ENCODE data around the gene KHSRP.

KHSRP gene, protein sequence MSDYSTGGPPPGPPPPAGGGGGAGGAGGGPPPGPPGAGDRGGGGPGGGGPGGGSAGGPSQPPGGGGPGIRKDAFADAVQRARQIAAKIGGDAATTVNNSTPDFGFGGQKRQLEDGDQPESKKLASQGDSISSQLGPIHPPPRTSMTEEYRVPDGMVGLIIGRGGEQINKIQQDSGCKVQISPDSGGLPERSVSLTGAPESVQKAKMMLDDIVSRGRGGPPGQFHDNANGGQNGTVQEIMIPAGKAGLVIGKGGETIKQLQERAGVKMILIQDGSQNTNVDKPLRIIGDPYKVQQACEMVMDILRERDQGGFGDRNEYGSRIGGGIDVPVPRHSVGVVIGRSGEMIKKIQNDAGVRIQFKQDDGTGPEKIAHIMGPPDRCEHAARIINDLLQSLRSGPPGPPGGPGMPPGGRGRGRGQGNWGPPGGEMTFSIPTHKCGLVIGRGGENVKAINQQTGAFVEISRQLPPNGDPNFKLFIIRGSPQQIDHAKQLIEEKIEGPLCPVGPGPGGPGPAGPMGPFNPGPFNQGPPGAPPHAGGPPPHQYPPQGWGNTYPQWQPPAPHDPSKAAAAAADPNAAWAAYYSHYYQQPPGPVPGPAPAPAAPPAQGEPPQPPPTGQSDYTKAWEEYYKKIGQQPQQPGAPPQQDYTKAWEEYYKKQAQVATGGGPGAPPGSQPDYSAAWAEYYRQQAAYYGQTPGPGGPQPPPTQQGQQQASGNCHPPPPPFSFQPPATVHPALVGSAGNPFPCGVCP

DNA sequence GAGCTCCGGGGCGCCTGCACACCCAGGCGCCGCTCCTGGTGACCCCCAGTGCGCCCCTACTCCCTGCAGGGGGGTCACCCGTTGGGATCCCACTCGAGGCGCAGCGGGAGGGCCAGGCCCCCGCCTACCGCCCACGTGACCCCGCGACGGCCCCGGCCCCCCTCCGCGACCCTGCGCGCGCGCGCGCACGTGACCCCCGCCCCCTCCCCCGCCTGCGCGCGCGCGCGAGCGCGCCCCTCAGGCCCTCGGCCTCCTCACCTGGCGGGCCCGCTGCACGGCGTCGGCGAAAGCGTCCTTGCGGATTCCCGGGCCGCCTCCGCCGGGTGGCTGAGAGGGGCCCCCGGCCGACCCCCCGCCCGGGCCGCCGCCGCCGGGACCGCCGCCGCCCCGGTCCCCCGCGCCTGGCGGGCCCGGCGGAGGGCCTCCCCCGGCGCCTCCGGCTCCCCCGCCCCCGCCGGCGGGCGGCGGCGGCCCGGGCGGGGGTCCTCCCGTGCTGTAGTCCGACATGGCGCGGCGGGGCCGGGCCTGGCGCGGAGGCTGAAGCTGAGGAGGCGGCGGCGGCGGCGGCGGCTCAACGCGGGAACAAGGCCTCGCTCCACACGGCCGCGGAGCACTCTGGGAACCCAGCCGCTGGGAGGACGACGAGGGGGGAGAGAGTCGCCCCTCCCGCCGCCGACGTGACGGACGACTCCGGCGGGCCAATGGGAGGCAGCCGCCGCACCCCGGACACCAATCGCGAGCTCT lies at the start of gene KHSRP:
Gene KHSRP, minus strand, starts transcription at position 617 of the 744 bp plus-strand sequence. Its CDS starts 110 bp downstream, at position 507.
- DNase-seq: no peak

DNA sequence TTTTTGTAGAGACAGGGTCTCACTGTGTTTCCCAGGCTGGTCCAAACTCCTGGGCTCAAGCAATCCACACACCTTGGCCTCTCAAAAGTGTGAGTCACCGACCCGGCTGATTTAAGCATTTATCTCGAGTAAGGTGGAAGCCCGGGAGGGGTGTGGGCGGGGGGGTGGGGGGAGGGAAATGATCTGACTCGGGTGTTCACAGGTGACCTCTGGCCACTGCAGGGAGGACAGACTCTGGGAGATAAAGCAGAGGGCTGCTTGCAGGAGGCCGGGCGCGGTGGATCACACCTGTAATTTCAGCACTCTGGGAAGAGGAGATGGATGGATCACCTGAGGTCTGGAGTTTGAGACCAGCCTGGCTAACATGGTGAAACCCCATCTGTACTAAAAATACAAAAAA lies 49.0 kb upstream of the KHSRP start:
- no peak for DNase-seq

- no peak for DNase-seq
Observed at GRCh38 chr19:6472713-6473112, 48.1 kb upstream of the KHSRP start.

- no peak for DNase-seq
Observed at GRCh38 chr19:6471076-6471475, 46.5 kb upstream of the KHSRP start.

DNA sequence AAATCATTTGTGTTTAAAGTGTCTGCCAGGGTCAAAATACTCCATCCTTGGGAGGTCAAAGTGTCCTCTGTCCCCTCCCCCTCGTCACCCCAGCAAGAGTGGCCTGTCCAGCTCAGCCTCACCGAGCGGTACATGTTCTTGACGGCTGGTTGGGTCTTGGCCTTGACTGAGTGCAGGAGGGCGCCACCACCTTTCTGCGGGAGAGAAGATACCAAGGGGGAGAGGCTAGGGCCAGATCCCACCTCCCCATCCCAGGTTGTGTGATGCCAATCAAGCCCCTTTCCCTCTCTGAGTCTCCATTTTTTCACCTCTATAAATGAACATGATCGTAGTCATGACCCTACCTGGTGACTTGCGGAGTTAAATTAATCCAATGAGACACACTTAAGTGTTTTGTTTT lies 45.6 kb upstream of the KHSRP start:
- no peak for DNase-seq

DNA sequence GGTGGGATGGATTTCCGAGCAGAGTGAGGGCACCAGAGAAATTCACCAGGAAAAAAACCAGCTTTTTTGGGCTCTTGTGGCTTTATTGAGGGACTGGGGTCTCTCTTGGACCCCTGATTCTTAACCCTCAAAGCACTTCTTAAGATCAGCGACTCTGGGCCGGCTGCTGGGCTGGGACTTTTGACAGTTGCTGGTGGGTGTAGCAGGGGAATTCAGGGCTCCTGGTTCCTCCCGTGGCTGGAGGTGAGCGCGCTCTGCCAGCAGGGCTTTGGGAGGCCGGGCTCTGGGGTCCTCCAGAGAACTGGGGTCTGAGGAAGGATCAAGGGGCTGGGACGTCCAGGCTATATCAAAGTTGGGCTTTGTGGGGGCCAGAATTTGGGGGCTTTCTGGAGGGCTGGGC lies 42.8 kb upstream of the KHSRP start:
- no peak for DNase-seq

- no peak for DNase-seq
Observed at GRCh38 chr19:6466526-6467248, 42.1 kb upstream of the KHSRP start.

DNA sequence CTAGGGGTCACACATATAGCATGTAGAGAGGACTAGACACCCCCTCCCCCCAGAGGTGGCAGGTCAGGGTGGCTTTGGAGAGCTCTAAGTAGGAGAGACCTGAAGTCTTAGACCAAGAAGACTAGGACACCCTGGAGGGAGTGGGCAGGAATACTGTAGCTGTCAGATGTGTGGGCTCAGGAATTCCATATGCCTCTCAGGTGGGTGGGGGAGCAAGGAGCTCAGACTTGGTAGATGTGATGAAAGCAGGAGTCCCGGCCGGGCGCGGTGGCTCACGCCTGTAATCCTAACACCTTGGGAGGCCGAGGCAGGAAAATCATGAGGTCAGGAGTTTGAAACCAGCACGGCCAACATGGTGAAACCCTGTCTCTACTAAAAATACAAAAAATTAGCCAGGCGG lies 41.1 kb upstream of the KHSRP start:
- no peak for DNase-seq

- no peak for DNase-seq
Observed at GRCh38 chr19:6465006-6465405, 40.4 kb upstream of the KHSRP start.

DNA sequence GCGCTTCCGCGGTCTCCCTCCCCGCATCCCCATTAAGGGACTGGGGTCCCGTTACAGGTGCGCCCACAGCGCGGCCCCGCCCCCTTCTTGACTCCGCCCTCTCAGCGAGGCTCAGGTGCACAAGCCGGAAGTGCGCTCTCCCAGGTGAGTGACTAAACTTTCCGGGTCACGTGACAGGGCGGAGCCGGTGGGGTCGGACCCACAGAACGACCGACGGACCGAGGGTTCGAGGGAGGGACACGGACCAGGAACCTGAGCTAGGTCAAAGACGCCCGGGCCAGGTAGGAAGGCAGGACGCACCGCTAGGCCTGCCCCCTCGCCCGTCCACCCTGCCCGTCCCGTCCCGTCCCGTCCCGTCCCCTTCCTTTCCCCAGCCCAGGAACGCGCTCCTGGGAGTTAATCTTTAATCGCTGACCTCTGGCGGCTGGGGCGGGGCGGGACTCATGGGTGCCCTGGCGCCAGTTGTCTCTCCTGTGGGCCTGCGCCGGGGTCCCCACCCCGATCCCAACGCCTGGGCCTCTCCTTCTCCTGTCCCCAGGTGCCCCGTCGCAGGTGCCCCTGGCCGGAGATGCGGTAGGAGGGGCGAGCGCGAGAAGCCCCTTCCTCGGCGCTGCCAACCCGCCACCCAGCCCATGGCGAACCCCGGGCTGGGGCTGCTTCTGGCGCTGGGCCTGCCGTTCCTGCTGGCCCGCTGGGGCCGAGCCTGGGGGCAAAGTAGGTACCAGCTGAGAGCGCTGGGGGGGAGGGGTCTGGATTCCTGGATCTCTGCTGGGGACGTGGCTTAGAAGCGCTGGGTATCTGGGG lies 39.7 kb upstream of the KHSRP start, which contains the start of gene CRB3:
Gene CRB3, plus strand, starts transcription at position 202 of the 804 bp plus-strand sequence. Its CDS starts 431 bp downstream, at position 633.
- DNase-seq: peak in 2 of 4 experiments; percentile 23 to 60

DNA sequence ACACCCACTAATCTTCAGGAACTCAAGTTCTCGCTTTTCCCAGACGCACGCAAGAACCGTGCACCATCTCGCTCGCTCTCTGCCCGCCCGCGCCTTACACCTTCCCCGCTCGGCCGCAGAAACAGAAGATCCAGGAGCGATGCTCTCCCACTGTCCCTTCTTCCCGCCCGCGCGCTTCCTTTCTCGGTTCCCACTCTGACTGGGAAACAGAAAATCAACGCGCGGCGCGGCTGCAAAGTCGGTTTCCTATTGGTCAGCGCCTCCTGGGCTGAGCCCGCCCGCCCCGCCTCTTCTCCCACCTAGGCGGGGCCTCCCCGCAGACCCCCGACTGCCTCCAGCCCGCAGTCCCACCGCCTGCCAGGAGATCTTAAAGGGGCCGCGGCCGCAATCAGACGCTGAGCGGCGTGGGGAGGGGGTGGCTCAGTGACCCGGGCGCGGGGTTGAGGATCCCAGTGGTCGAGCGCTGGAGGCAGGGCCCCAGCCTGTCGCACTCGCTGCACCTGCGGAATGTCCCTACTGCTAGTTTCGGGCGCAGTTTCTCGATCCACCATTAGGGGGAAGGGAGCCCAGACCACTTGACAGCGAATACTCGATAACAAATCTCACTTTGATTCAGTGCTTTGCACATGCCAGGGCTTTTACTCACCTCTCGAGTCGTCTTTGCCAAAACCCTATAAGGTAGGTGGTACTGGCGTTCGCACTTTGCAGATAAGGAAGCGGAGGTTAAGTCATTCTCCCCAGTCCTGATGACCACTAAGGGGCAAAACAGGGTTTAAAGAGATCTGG lies 35.7 kb upstream of the KHSRP start:
- peak; percentile 90 to 94 (median 92) for DNase-seq

GRCh38 chr19:6459262-6460098 lies 34.9 kb upstream of the KHSRP start, which contains the start of gene SLC25A23:
Gene SLC25A23 (minus strand): TSS chr19:6459792. CDS start chr19:6459628, 164 bp downstream.
- DNase-seq: peak in 1 of 4 experiments; percentile 55

DNA sequence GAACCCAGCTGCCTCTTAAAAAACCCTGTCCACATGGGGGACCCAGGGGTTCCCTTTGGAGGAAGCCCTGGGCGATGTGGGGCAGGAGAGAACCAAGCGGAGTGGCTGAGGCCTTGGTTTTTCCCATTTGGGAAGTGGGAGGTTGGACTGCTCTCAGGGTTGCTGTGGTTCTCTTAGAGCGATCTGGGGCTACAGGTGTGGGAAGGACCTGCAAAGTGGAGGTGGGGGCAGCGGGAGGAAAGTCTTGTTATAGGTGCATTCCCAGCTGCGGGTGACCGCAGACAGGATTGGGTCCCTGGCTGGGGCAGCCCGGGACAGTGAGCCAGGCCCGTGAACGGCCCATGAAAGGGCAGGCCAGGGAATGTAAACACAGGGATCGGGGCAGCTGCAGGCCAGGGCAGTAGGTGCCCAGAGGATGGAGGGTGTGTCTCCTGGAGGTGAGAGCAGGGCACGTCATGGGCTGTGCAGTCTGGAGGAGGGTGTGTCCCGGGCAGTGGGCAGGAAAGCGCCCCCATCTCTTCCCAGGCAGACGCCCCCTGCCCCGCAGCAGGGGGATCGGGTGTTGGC lies 34.2 kb upstream of the KHSRP start:
- DNase-seq: no peak

GRCh38 chr19:6457958-6458694 lies 33.5 kb upstream of the KHSRP start:
- DNase-seq: no peak

- no peak for DNase-seq
Observed at GRCh38 chr19:6455924-6456323, 31.3 kb upstream of the KHSRP start.

GRCh38 chr19:6453951-6454565 lies 29.4 kb upstream of the KHSRP start:
- DNase-seq: no peak

DNA sequence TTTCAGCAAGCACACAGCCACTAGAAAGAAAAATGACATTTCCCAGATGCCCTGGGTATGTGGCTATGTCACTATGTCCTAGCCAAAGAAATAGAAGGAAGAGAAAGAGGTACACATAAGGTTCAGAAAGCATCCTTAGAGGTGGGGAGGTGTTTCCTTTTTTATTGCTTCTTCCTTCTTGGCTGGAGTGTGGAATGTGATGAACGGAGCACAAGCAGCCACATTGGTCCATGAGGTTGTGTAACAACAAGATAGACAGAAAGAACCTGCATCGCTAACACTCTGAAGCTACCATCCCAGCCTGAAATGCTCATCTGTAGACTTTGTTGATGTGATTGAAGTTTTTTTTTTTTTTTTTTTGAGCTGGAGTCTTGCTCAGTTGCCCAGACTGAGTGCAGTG lies 28.3 kb upstream of the KHSRP start:
- no peak for DNase-seq

DNA sequence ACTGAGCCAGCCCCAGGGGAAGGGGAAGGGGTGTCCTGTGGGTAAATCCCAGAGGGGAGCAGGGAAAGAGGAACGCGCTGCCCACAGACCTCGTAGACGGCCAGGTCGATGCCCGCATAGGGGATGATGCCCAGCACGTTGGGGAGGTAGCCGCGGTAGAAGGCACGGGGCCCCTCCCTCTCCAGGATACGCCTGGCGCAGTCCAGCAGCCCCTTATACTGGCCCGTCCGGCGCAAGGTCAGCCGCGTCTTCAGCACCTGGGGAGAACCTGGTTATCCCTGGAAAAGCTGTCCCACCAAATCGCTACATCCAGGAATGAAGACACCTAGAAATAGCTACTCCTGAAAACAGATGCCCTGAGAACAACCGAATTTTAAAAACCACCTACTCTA lies 27.6 kb upstream of the KHSRP start:
- DNase-seq: no peak

Data from activated naive CD4-positive, alpha-beta T cell (primary cell).